ENCODE results near the gene SEMA4D.

SEMA4D gene

DNA sequence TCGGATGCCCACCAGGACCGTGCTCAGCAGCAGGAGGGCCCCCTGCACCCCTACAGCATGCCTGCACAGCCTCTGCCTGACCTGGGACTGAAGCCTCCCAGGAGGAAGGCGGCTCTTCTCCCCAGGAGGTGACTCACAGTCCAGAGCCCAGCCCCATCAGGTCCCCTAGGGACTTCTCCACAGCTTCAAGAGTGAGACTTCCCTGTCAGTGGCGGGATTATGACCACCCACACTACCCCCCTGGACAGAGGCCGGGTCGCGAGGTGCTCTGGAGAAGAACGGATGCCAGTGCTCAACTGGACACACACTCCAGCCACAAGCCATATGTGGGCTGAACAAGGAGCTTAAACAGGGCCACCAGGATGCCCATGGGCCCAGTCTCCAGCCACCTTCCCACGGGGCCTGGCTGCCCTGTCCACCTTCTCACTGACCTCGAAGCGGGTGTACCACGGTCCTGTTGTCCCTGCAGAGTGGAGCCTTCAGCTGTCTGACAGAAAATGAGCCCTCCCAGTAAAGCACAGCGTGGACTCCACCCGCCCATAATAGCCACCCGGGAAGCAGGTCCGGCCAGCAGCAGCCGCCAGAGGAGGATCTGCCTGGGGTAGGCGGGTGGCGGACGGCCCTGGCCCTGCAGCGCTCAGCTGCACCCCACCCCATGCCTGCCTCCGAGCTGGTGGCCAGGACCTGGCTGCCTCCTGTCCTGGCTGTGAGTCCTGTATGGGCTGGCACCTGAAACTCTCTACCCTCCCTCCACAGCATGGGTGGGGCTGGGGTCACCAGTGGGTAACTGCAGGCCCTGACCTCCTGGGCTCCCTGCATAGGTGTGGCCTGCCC lies 54.7 kb downstream of the SEMA4D start:
- DNase-seq = no peak

DNA sequence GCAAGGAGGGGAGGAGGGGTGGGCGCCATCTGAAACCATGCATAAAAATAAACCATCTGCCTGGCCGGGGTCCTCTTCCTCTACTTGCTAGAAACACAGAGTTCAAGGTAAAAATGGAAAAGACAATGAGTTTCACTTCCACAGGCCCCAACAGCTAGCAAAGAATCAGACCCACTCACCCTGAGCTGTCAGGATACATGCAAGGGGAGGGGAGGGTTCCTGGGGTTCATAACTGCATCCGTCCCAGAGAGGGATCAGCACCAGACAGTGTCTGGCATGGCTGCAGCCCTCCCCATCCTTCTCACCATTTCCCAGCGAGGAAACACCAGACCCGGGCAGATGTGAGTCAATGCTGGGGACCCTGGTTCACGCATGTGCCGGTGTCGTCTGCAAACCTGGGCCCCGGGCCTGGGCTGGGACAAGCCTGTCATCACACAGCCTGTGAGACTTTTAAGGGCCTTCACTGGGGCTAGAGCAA lies 55.4 kb downstream of the SEMA4D start:
- DNase-seq = no peak

DNA sequence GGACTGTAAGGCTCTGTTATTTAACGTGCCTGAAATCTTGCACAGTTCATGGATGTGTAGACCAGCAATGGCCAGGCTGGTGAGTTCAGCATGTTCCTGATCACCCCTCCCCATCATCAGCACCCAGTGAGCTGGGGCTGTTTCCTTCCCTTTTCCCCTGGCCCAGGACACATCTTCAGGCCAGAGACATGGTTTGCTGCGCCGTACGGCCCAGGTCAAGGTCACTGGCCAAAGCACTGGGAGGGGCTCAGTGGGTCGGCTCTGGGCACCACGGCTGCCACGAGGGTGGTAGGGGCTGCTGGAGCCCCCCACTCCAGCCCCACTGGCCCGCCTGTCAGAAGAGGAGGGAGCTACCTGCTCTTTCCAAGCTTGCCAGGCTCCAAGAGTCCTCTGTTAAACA lies 55.9 kb downstream of the SEMA4D start:
- DNase-seq = no peak

DNA sequence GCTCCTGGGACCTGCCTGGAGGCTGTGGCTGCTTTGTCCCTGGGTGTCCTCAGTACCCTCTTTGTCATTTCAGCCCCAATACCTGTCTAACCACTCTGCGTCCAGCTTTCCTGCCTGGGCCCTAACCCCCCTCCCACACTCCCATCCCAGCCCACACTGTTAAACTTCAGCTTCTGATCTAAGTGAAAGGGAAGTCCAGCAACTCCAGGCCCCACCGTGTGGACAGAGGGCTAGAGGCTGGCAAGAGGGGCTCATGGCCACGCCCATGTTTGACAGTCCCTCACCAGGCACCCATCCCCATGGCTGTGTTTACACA lies 56.3 kb downstream of the SEMA4D start:
- DNase-seq = no peak

DNA sequence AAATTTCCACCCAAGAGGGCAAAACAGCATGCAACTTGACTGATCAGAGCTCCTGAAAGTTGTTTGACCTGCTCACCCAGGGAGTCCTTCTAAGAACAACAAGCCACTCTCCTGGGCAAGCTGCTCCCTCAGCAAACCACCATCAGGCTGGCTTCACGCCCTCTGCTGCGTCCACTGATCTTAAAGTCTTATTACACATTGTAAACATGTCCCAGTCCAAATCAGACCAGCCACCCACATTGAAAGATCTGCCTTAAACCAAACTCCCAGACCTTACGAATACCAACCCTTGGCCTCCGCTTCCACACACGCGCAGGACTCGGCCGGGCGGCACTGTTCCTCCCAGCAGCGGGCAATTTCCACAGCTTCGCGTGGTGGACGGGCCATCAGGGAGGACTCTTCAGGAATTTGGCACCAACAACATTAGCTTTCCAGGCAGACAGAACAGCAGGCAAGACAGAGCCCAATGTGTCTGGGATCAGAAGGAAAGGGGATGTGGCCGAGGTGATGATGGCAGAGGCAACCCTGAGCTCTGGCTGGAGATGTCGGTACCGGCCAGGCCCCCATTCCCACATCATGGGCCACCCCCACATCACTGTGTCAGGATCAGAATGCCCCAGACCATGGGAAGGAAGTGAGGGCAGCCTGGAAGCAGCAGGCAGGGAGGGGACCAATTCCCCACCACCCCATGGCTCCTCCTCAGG lies 56.8 kb downstream of the SEMA4D start:
- DNase-seq = no peak

DNA sequence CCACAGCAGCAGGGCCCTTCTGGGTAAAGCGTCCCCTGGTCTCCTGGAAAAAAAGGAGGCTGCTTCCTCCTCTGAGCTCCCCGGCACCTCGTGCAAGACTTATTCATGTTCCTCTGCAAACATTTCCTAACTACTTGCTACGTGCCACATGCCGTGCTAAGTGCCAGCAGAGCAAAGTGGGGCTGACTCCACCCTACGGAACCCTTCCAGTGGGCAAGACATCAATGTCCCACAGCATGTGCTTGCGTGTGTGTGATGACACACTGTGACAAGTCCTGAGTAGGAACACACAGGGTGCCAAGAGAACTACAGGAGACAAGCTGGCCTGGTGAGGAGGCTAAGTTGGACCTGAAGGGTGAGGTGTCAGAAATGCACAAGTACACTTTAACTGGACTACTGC lies 57.4 kb downstream of the SEMA4D start:
- no peak for DNase-seq

DNA sequence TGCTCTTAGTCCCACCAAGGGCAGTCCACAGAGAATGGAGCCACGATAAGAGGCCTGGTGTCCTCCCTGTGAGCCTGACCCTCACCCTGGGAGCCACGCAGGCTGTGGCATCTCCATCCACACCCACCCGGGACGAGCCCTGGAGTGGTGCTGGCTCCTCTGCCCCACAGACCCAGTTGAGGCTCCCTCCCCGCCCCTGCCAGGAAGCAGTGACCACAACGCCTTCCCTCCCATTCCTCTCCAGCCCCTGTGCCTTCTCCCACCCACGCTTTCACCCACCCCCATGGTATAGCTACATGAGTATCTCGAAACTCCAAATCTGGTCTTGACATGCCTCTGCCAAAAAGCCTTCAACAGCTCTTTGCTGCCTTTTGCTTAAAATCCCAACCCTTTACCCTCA lies 57.9 kb downstream of the SEMA4D start:
- DNase-seq = no peak

DNA sequence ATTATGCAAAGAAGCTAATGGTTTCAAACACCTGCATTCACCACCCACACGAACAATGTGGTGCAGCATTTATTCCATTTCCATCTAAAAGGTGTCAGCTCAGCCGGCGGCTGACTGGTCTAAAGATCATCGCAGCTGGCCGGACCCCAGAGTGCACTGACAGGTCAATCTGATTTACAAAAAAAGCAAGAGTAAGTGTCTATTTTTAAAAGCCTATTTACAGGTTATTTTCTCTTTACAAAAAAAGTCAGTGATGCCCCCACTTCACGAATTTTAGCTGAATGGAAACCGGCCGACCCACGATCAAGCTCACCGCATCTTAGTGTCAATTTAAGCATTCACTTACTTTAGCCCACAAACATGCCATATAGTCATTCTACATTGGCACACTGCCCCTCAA lies 58.3 kb downstream of the SEMA4D start:
- DNase-seq = no peak

DNA sequence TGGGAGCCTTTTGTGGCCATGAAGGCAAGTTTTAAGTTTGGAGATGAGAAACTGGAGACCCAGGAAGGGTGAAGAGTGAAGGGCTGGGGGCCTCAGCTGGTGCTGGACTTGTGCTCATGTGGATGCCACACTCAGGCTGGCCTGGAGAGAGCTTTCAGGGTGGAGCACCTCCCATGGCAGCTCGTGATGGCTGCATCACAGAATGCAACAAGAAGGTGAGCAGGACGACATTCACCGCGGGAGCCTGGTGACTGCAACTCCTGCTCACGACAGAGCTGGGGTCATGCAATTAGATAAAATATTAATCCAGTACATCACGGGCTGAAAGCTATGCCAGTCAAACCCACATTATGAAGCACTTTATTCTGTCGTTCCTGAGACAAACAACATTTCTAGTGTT lies 59.7 kb downstream of the SEMA4D start:
- no peak for DNase-seq

DNA sequence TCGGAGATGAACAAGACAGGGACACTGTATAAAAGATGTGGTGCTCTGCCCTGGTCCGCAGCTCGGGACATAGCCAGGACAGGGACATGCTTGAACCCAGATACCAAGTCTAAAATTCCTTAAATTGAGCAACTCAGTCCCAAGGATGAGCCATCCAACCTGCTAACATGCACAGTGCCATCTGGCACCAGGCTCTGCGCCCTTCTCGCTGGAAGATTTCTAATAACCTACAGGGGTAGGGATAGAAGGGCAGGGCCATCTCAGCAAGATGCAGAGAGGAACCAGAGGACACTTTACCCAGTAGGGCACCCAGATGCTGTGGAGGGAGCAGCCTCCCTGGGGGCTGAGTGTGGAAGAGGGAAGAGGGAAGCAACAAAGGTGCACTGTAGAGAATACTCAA lies 60.1 kb downstream of the SEMA4D start:
- DNase-seq = no peak

DNA sequence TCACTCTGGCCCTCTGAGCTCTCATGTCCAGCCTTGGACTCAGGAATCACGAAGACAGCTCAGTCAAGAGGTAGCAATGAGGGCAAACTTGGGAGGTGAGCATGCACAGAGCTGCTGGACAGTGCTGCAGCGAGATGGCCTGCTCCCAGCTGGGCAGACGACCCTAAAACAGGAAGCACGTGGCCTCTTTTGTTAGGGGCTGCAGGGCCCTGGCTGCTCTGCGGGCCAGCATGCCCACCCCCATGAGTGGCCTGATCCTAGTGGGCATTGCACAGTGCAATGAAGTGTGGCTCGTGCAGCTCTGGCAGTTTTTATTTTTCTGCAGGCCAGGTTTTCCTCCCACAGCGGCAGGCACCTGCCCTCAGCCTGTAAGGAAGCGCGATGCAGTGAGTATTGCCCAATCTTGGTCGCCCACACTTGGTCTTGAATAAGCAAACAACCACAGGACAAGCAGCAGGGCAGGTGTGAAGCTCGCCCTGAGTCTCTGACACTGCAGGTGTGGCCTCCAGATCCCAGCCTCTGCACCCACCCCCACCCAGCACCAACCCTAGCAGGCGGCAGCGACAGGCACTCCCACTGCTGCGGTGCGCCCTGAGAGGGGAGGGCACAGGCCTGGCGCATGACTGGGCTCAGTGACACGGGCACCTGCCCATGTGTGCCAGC lies 60.8 kb downstream of the SEMA4D start:
- peak; percentile 1 for DNase-seq

DNA sequence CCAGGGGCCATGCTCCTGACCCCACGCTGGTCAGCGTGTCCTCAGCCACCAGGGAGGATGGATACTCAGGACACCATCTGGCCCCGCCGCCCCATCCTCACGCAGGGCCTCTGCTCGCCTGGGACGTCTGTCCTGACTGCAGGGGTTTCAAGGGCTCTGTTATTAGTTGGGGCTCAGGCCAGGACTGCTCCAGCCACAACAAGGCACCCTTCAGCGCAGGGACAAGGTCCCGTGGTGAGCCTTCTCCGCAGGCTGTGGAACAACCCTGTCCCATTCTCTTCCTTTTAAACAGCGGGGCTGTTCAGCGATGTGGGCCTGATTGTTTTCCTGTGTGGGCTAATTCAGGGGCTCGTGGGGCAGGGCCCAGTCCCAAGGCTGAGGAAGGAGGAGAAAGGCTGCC lies 61.6 kb downstream of the SEMA4D start:
- DNase-seq = no peak

DNA sequence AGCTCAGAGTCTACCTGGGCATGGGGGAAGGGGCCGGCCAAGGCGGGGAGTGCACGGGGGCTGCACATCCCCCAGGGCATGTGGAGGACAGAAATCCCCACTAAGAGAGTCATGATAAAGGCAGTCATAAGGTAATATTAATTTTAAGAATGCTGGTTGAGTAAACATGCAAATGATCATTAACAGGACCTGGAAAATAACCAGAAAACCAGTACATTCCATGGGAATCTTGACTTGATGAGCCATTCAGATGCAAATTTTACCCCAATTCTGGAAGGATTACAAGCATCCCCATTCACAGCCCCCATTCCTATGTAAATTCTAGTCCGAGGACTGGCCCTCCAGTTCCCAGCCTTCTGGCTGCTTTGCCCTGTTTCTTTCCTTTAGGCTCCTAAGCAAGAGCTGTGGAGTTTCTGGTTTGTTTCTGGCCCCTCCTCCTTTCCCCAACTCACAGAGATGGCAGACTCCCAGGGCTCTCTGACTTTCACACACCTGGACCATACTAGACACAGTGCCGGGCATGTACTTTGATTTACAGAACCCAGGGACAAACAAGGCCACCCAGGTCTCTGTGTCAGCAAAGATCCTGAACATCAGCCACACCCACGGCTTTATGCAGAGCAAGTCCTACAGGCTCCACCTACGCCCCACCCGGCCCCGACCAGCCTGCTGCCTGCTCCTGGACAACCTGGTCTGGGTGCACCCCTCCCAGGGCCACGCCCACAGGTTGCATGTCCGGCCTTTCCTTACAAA lies 62.7 kb downstream of the SEMA4D start:
- peak; percentile 52 for DNase-seq

DNA sequence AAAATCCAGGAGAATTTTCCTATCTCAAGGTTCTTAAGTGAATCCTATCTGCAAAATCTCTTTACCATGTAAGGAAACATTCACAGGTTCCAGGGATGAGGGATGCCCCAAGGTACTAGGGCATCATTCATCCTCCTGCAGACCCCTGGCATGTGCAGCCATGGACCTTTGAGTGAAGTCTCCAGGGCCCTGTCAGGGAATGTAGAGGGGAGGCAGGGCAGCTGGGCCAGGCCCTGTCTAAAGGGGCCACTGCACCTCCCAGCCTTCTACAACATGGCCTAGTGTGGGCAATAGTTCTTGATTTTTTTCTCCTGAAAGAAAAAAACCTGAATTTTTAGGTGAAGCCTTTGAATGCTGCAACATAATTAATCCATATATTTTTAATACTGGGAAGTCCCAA lies 63.3 kb downstream of the SEMA4D start:
- no peak for DNase-seq

DNA sequence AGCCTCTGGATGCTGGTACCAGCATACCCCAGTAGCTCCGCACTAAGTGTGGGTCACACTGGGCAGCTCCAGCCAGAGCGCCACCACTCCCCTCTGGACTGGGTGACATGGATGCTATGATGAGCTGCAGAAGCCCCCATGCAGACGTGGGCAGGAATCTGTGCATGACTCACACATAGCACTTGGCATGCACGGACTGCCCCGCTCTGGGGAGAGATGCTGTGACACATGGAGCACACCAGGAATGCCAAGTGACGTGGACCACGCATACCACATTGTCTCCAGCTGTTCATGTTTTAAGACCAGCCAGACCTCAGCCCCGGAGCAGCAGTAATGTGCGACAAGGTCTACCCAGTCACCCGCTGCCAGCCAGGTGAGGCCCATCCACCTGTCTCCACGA lies 64.1 kb downstream of the SEMA4D start:
- DNase-seq = no peak

DNA sequence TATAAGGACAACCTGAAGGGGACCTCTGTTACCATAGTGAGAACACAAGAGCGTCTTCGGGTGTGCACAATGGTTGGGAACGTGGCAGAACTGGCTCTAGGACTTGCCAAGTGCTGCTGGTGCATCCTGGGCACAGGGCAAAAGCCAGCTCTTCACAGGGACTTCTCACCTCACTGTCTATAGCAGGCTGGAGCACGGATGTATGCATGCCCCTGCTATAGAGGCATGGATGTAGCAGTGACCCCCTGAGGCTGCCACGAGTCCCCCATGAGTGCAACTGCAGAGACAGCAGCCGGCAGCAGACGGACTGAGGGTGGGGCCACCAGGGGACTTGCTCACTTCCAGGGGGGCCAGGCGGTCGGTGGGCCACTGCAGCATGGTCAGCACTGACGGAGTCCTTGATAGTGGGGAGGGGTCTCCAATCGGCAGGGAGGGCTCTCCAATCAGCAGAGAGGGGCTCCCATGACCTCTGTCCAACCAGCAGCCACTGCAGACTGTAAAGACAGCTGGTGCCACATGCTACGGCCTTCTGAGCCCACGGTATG lies 64.9 kb downstream of the SEMA4D start:
- no peak for DNase-seq

DNA sequence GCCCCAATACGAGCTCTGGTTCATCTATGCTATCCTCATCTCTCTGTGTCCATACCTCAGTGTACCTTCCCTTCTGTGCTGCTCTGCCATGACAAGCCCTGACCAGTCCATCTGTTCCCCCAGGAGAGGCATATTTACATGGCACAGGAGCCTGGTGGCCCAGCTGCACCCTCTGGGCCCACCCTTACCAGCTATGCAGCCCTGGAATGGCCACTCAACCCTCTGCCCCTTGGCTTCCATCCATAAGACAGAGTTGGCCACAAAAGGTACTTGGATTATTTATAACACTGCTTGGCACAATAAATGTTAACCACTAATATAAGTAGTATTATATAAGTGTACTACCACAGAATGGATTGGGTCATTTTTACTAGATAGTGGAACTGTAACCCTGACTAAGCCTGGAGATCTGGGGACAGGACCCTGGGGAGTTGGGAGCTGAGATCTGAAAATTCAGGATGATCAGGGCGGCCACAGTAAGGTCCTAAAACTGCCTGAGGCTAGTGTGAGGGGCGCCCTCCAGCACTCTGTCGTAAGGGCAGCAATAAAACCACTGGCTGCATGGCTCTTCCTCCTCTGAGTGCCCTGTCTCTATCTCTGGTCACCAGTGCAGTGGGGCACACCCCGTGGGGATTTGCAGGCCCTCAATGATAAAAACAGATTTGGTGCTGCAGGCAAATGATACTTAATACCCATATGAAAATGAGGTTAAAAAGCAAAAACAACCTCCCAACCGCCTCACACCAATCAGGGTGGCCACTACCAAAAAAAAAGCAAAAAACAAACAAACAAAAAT lies 65.8 kb downstream of the SEMA4D start:
- no peak for DNase-seq

DNA sequence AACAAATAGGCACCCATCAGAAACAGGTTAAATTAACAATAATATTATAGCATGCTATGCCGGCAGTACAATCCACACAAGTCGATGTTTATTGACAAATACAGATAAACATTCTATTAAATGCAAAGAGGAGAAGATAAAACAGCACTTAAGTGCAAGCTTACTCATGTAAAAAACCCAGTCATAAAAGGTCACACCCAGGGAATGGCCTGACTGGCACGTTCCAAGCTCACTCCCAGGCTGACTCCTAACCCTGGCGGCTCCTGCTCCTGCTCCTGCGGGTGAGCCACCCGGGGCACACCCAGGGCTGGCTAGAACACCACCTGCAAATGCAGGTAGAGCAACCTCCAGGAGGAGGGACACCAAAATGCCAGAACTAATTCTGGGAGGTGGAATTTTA lies 66.9 kb downstream of the SEMA4D start:
- DNase-seq = no peak

DNA sequence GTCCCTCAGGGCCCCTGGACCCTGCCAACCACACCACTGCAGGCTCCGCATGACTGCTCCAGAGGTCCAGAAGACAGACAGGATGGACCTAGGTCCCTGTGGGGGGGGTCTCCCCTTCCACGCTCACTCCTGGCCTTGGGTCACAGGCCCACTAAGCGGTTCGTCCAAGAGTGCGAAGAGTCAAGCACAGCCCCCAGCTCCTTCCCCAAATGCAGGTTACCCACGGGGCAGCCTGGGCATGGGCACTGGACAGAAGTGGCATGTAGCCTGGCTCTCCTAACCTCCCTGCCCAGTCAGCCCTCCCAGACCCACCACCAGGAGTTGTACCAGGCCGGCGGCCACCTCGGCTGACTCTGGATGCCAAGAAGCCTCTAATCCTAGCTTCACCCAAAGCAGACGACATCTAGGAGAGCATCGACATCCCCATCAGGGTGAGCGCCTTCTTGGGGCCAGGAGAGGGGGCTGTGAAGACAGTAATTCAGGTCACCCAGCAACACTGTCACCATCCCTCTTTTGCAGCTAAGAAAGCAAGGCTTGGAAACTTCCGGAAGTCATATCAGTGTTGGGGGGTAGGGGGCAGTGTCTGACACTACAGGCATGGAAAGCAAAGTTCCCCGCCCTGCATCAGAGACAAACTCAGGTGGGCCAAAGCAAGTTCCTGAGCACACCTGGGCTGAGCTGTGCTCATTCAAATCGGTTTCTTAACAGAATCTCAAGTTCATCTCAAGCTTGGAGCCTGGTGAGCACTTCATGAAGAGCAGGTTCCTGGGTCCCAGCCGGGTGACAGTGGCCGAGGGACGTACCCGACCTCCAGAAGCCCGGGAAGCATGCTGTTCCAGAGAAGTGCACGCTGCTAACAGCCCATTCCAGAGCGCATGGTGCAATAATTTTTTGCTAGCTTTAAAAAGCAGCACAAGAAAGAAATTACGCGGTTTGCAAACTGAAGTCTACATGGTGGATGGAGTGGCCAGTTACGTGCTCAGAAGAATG lies 68.7 kb downstream of the SEMA4D start:
- DNase-seq = no peak

DNA sequence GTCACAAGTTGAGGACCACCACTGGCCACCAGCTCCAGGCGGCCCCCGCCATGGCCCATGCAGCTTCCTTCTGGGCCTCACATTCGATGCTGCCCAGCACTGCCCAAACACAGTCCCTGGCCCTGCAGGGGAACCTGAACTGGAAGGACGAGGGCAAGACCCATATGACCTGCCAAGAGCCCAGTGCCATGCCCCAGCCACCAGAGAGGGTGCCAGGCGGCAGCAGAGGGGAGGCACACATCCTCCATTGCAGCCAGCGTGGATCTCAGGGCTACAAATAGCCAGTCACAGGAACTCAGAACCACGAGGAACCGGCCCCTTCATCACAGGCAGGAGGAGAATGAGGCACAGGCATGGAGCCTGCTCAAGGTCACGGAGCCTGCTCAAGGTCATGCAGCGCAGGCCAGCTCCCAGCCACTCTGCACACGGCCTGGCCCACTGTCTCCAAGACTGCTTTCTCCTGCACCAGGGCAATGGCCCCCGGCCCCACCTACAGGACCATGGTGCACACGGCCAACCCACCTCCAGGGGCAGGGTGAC lies 69.6 kb downstream of the SEMA4D start:
- no peak for DNase-seq

All from NCI-H748 treated with DMSO at 0.1 percent for 48 hours (cell line).